Renal pelvis (tissue), 4 donors: Measurements from ENCODE around the gene CD48. TPM values are rescaled to one million over a fixed set of nuclear protein-coding genes. Genes with fewer than 3 reads are reported as not detected.
"Not testable (repeated sequence)": the region's sequence is repeated elsewhere in the genome, so short reads cannot be mapped to it uniquely, and the experiment has no call there.

Experiments
- DNase-seq: peaks from one replicate; pipeline ENCODE4 v3.0.0-alpha.2; 2013
- polyA plus RNA-seq, 3 donors: library from polyadenylated mRNA; unstranded; fragments of 120-200 nt; gene quantifications; one replicate each; pipeline ENCODE4 v1.2.1, GENCODE V29; 2013; ENCODE audit not compliant: insufficient read length in 3 of 3

CD48 gene
- polyA plus RNA-seq, 3 donors: 1.3 to 1.5 (median 1.5) TPM

DNA sequence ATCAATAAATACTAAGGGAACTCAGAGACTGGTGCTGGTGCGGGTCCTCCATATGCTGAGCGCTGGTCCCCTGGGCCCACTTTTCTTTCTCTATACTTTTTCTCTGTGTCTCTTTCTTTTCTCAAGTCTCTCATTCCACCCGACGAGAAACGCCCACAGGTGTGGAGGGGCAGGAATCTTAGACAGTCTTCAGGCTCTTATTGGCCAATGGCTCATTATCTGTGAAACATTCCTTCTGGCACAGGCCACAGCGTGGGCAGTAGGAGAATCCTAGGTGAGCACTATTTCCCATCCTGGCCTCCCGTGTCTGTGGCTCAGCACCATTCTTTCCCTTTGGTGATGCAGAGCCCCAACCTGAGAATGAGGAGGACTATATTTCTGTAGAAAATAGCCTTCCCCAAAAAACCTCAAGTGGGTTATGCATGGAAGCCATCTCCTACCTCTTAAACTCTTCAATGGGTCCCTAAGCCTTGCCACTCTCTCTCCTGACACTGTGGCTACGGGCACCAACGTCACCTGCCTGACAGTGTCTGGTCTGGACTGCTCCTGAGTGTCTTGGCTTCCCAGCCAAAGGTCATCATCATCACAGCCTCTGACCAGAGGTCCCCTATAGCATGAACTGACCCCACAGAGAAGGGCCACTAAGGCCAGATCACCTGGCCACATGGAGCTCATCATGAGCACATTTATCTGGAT lies 58.5 kb downstream of the CD48 start:
- no peak for DNase-seq

- DNase-seq: not testable (repeated sequence)
These were observed 59.5 kb downstream of the CD48 start for GRCh38 chr1:160652065-160652641.

- no peak for DNase-seq
These were observed 60.1 kb downstream of the CD48 start for GRCh38 chr1:160651433-160652064.

- no peak for DNase-seq
These were observed 64.3 kb downstream of the CD48 start for GRCh38 chr1:160647329-160647720.

DNA sequence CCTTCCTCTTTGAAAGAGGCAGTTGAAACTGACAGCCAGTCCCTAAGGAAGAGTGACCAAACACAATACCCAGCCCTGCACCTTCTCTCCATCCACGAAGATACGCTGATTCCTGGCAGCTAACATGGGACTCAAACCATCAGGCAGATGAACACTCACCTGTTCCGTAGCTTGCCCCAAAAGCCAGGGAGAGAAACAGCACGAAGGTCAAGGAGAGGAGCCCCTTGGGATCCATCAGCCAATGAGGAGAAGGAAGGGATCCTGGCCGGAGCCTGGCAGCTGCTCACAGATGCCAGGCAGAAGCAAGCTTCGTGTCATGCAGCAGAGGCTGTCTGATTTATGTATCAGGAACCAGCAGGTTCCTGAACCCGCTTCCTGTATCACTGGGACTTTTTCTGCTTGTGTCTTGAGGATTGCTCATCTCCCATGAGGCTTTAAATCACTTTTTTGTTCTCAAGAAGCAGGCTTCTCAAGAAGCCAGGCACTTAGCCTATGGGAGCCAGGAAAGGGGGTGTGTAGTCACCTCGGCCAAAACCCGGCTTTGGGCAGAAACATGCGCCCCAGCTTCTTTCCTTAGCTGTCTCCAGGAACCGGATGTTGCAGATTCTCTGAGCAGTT lies 64.8 kb downstream of the CD48 start, which contains the start of gene SLAMF1:
Gene SLAMF1 (minus strand): TSS at position 334 of the 618 bp plus-strand sequence. CDS start 99 bp downstream, at position 235.
- DNase-seq: no peak

DNA sequence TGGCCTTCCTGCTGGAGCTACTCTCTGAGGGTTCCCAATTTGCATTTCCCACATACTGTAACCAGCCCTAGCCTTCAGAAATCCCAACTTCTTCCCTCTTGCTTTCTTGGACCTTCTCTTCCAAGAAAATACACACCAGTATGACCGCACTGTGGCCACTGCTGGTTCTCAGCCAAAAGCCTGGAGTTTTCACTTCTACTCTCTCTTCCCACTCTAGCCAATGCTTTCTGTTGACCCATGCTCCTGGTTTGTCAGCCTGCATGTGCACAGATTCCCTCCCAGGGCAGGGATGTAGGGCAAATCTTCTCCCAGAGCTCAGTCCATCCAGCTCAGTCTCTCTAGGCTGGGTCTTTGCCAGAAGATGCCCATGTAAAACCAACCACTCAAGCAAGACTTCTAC lies 65.4 kb downstream of the CD48 start:
- DNase-seq: no peak

GRCh38 chr1:160645386-160646130 lies 66.1 kb downstream of the CD48 start:
- no peak for DNase-seq

- DNase-seq: no peak
These were observed 67.2 kb downstream of the CD48 start for GRCh38 chr1:160644399-160644798.

DNA sequence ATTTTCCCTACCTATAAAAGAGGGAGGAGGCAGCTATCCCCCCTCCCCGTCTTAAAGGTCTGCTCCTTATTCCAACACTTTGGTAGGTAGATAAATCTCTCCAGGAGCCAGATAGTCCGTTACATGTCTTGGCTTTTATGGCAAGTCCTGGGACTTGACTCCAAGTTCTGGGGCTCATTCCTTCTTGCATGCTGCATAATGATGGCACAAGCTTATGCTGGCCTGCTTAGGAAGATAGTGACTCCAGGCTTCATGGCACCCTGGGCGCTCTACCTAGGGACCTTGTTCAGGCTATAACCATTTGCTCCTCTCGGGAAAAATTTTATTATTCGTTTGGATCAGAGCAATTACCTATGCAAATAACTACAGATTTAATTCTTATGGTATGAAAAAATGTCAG lies 68.5 kb downstream of the CD48 start:
- DNase-seq: no peak

- DNase-seq: no peak
These were observed 69.4 kb downstream of the CD48 start for GRCh38 chr1:160642281-160642644.

DNA sequence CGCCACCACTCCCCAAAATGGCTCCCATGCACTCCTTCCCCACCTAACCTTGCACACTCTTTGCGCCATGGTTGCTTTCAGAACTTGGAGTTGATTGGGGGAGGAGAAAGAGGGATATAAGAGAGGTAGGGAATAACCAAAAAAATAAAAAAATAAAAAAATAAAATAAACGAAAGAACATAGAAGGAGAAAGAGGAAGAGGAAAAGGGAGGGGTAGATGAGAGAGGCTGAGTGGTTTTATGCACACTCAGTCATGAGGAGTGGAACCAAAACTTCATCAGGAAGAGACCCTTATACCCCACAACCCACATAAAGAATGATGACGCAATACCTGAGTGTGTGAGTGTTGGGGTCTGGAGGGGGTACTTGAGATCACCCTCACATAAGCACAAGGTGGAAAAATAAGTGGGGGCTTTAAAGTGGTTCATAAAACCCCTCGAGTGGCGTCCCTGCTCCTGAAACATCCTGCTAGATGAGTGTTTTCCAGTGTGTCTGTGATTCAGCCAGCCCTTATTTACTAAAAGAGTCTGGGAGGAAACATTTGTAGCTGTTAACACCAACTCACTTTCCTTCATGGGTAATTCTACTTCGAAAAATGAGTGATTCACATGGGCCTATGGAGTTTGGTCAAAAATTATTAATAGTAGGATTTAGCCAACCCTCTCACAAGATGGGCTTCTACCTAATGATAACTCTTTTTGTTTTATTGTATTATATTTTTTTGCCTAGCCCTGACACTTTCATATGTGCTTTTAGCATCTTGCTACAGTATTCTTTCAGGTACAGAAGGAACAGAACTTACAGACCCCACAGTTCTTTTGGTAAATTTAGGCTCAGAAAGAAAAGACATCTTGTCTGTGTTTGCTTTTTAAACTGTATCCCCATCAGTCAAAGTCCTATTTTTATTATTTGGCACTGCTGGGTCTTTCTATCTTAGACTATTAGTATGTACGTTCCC lies 70.0 kb downstream of the CD48 start:
- DNase-seq: no peak

DNA sequence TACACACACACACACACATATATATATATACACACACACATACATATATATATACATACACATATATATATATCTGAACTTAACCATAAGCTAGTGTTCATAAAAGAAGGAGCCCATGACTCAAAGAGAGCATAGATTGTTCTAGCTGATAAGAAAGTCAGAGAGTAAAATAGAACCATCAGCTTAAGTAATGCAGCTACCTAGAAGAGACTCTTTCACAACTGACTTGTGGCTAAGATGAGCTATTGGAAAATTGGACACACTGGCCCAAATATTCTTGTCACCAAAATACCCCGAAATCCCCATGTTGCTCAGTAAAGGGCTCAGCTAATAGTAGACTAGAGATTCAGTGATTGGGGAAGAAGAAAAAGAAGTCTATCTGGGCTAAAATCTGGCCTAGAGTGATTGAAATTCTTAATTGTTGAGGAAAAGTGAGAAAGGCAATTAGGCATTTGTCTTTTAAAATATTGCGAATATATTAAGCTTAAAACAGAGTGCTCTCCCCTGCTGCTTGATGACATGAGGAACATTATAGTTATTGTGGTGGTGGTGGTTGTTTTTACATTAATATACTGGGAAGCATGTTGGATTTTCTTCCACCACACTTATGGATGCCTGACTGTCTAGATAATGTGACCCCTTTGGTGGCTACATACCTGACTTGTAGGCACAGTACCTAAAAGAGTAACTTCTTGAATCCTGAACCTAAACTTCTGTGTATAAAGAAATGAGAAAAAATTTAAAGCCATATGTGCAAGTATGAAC lies 71.1 kb downstream of the CD48 start:
- DNase-seq: no peak

DNA sequence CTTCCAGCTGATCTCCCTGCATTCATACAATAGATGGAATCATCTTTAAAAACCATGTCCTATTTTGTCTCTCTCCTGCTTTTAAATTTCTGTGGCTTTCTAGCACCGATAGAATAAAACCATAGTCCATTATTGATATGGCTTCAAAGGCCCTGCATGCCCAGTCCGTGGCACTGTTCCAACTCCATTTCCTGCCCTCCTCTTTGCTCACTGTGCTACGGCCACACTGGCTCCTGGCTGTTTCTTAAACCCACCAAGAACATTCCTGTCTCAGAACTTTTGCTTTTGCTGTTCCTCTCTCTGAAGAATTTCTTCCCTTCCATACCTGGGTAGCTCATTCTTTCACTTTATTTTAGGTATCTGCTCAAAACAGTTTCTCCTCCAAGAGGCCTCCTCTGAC lies 72.0 kb downstream of the CD48 start:
- DNase-seq: no peak

DNA sequence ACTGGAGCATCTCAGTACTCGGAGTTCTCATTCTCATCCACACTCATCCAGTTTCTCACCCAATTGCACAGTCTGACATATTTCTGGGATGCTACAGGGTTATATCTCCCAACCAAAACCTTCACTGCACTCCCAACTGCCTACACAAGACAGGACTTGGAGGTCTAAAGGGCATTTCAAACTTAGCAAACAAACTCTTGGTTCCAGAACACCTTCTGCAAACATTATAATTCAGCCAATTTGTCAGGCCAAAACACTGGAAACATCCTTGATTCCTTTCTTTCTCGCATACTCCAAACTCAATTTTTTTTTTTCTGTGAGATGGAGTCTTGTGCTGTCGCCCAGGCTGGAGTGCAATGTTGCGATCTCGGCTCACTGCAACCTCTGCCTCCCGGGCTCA lies 72.7 kb downstream of the CD48 start:
- DNase-seq: no peak

GRCh38 chr1:160638540-160638857 lies 73.1 kb downstream of the CD48 start:
- no peak for DNase-seq

GRCh38 chr1:160637821-160638539 lies 73.6 kb downstream of the CD48 start:
- no peak for DNase-seq

GRCh38 chr1:160637065-160637464 lies 74.6 kb downstream of the CD48 start:
- no peak for DNase-seq

DNA sequence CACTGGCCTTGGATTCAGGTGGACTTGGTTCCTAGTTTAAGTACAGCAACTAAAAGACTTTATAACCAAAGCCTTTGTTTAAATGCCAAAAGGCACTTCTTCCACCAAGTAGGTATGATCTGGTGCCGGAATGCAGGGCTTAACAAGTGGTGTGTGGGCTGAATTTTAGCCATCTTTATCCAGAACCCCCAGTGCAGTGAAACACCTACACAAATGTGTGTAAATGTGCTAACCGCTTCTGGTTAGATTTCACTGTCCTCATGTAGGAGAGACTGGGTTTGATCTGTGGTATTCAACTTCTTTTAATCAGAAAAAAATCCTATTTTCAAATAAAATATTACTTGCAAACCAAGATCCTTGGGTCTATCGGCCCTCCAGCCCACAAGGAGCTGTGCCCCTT lies 75.1 kb downstream of the CD48 start:
- no peak for DNase-seq

GRCh38 chr1:160636076-160636475 lies 75.5 kb downstream of the CD48 start:
- DNase-seq: no peak
